EL (cell line): ENCODE measurements around the gene CYS1.

ENCODE experiments used
- DNase-seq: peaks from one replicate; pipeline ENCODE4 v3.0.0-alpha.2; 2016

Gene CYS1

DNA sequence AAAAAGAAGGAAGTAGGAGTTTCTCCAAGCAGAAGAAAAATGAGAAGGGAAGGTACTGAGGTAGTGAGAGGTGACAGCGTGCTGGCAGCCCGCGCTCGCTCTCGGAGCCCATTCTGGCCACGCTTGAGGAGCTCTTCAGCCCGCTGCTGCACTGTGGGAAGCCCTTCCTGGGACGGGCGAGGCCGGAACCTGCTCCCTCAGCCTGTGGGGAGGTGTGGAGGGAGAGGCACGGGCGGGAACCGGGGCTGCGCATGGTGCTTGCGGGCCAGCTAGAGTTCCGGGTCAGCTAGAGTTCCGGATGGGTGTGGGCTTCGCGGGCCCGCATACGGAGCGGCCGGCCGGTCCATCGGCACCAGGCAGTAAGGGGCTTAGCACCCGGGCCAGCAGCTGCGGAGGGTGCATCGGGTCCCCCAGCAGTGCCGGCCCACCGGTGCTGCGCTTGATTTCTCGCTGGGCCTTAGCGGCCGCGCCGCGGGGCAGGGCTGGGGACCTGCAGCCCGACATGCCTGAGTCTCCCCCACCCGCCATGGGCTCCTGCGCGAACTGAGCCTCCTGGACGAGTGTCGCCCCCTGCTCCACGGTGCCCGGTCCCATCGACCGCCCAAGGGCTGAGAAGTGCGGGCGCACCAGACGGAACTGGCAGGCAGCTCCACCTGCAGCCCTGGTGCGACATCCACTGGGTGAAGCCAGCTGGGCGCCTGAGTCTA is 11.1 kb upstream of the CYS1 start:
- no peak for DNase-seq

GRCh38 chr2:10089565-10090190 is 9.5 kb upstream of the CYS1 start:
- no peak for DNase-seq

DNA sequence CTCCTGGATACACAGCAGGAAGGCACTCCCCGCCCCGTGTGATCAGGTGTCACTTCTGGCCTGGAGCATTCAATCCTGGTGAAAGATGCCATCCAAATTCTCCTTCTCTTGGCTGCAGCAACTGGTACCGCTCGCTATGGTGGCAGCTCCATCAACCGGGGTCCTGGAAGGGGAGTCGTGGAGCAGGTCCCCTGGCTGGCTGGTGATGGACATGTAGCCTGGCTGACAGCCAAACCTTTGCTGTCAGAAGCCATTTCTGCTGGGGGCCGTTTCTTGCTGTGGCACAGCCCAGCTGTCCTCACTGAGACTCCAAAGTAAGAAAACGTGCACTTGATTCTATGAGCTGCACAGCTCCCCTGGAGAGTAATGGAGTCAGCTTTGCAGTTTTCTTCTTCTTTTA is 7.1 kb upstream of the CYS1 start:
- DNase-seq: no peak

DNA sequence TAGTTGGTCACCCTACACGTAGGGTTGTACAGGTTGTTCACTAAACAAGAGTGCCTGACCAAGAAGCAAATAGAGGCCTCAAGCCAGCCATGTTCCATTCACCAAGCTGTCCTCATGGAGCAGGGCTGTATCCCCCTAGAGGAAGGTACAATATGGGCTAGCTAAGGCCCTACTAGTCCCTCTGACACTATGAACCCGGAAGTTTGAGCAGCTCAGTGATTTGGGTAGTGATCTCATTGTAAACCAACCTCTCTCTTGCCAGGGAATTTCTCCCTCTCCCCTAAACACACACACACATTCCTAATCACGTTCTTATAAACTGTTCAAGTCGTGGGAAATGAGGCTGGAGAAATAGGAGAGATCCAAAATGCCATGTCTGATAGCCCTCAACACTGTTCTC is 6.7 kb upstream of the CYS1 start:
- no peak for DNase-seq

- no peak for DNase-seq
These were observed 5.5 kb upstream of the CYS1 start for GRCh38 chr2:10085668-10086059.

DNA sequence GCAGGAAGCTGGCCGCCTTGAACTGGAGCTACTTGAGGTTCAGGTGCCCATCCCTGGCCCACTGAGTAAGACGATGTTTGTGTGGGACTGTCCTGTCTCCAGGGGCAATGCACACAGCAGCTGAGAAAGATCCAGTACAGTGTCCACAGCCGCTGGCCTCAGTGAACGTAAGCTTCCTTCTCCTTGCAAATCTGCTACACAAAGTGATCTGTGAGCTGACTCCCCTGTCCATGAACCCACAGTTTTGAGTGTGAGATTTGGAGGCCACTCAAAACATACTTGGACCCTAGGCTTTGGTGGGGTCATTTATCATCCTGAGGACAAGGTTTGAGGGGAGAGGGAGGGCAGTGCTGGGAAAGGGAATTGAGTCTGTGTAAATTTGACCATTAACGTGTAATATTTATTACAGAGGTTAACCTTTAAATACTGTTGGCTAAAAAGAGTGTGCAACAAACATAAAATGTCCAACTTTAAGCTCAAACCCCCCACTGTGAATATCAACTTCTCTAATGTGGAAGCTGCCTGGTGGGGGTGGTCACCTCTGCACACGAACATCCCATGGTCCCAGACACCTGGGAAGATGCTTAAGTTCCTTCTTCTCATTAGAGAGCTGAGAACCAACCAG is 4.9 kb upstream of the CYS1 start:
- no peak for DNase-seq

DNA sequence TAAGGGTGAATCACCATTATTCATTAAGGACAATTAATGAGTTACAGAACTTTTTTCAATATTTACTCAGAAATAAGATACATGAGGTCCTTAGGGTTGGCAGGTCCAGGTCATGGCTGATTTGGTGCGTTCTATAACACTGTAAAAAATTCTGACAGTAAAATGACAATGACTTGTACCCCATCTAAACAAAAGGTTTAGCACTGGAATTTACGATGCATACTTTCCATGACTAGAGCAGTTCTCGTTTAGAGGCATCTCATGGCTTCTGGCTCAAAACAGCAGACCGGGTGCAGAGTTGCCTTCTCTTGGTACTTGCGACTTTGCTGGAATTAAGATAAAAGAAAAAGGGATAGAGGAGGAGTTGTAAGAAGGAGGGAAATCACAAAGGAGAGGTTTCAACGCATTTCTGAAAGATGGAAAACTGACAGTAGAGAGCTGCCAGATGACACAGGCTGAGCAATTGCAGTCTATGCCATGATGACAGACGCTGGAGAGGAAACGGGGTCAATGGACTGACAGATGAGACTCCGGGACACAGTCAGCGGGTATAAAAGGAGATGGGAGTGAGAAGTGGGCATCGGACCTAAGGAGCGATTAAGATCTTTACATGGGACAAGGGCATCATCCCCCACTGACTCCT is 4.1 kb upstream of the CYS1 start:
- DNase-seq: no peak

GRCh38 chr2:10083692-10084211 is 3.5 kb upstream of the CYS1 start:
- DNase-seq: no peak

DNA sequence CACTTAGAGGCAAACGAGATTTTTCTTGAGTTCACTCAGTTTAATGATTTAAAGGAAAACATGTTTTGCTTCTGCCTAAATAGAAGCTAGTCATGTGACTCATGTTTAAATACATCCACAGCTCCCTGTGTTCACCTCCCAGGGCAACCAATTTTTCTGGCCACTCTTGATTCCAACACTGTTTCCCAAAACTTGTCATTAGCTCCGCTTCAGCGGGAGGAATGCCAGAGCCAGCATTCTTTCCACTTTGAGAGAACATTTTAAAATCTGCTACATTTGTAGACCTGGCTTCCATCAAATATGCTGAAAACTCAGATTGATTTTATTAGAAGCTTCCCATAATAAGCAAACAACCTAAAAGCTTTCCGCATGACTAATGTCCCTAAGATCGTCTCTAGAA is 2.8 kb upstream of the CYS1 start:
- no peak for DNase-seq

GRCh38 chr2:10080536-10081304 is 509 bp upstream of the CYS1 start:
- no peak for DNase-seq

GRCh38 chr2:10079266-10079869 is 843 bp downstream of the CYS1 start:
- peak; percentile 73 for DNase-seq

GRCh38 chr2:10078704-10079265 is 1.4 kb downstream of the CYS1 start:
- DNase-seq: no peak

DNA sequence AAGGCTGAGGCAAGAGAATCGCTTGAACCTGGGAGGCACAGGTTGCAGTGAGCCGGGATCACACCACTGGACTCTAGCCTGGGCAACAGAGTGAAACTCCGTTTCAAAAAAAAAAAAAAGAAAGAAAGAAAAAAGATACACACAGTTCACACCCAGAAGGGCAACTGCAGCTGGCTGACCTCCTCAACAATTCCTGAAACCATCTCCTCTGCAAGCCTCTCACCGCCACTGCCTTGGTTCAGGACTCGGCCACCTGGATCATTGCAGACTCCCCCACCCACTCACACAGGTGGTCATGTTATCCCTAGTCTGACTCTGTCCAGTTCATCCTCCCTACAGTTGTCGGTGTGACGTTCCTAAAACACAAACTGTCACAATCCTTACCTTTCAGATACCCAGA is 2.2 kb downstream of the CYS1 start:
- DNase-seq: no peak

- DNase-seq: no peak
These were observed 3.2 kb downstream of the CYS1 start for GRCh38 chr2:10076988-10077527.

GRCh38 chr2:10076511-10076910 is 3.7 kb downstream of the CYS1 start:
- no peak for DNase-seq

DNA sequence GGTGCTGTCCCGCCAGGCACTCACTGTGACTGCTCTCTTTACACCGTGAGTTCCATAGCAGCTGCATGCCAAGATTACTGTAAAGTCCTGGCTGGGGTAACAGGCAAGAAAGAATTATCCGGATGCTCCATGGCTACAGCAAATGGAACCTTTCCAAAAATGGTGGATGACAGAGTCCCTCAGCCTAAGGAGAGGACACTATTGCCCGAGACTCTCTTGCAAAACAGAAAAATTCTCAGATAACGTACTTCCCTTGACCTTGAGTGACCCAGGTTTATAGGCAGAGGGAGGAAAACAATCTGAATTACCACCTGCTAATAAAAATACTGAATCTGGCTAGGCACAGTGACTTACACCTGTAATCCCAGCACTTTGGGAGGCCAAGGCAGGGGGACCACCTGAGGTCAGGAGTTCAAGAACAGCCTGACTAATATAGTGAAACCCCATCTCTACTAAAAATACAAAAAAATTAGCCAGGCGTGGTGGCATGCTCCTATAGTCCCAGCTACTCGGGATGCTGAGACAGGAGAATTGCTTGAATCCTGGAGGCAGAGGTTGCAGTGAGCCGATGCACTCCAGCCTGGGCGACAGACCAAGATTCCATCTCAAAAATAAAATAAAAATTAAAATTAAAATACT is 4.5 kb downstream of the CYS1 start:
- DNase-seq: no peak

DNA sequence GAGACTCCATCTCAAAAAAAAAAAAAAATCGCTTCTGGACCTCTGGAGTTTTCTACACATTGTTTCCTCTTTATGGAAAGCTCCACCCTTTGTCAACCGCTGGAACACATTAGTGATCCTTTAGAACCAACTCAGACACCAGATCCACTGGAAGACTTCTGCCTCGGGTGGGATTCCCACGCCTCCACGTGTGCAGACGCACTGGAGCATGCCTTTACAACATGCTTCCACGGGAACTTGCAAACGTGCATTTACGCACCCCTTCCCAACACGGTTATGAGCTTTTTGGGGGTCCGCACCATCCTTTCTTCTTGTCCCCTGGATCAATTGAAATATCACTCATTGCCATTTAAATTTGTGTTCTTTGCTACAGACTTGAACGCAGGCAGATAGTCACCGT is 5.1 kb downstream of the CYS1 start:
- DNase-seq: no peak

- no peak for DNase-seq
These were observed 6.5 kb downstream of the CYS1 start for GRCh38 chr2:10073706-10074105.

- peak; percentile 80 for DNase-seq
These were observed 7.3 kb downstream of the CYS1 start for GRCh38 chr2:10072656-10073480.

GRCh38 chr2:10071595-10071994 is 8.6 kb downstream of the CYS1 start:
- no peak for DNase-seq
